MG63 (cell line): ENCODE measurements around the gene CYTH1. TPM values are rescaled to one million over a fixed set of nuclear protein-coding genes. Genes with fewer than 3 reads are reported as not detected.
A peak's percentile ranks its signal among the peaks of the same experiment; 100 is the strongest.
"Not testable (repeated sequence)": the region's sequence is repeated elsewhere in the genome, so short reads cannot be mapped to it uniquely, and the experiment has no call there.

Experiments
- DNase-seq: peaks from one replicate; pipeline ENCODE4 v3.0.0-alpha.2; 2020
- H3K27me3 ChIP-seq: fragments of 250-450 bp; sonication (Bioruptor Pico); 2 replicates; pipeline ENCODE4 v1.5.1; 2020; ENCODE audit warnings: mild to moderate bottlenecking, moderate library complexity
- H3K36me3 ChIP-seq: fragments of 250-450 bp; sonication (Bioruptor Pico); 2 replicates; pipeline ENCODE4 v1.5.1; 2020; ENCODE audit warnings: mild to moderate bottlenecking, moderate library complexity
- H3K4me3 ChIP-seq: fragments of 250-450 bp; sonication (Bioruptor Pico); 2 replicates; pipeline ENCODE4 v1.5.1; 2020; ENCODE audit warnings: mild to moderate bottlenecking, moderate library complexity
- H3K9me3 ChIP-seq: fragments of 250-450 bp; sonication (Bioruptor Pico); 2 replicates; pipeline ENCODE4 v1.5.1; 2020; ENCODE audit warnings: mild to moderate bottlenecking, moderate library complexity
- total RNA-seq: library from RNA; depleted of rRNA; stranded (reverse); fragments of >200 nt; shearing (Covaris generic); gene quantifications from 2 replicates; pipeline ENCODE4 v1.2.3, GENCODE V29; 2014; ENCODE audit warnings: low replicate concordance

The CYTH1 gene
- total RNA-seq, 1 experiment from 2014 or later = 11.2 TPM

DNA sequence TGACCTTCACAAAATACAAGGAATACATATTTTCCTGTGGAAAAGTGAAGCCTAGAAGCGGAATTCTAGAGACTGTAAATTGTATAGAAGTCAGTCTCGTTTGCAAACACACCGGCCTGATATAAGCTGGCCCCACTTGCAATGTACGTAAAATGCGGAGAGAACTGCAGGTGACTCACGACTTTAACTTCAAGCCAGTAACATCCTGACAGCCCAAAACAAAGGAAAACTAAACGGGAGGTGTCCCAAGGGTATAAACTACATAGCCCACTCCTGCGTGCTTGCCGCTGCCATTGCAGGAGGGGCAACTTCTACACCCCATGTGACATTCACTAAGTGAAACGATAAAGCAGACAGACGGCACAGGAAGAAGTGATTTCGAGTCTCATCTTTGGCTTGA, 101.6 kb downstream of the CYTH1 start:
- H3K27me3 ChIP-seq = no peaks in the 10 kb centered on the region
- H3K9me3 ChIP-seq = no peaks in the 10 kb centered on the region
- H3K4me3 ChIP-seq = no peak overlapping the region
- DNase-seq = no peak
- peaks cover 3% of the 10 kb centered on the region; the same call in 1 of the 2 replicates for H3K36me3 ChIP-seq

DNA sequence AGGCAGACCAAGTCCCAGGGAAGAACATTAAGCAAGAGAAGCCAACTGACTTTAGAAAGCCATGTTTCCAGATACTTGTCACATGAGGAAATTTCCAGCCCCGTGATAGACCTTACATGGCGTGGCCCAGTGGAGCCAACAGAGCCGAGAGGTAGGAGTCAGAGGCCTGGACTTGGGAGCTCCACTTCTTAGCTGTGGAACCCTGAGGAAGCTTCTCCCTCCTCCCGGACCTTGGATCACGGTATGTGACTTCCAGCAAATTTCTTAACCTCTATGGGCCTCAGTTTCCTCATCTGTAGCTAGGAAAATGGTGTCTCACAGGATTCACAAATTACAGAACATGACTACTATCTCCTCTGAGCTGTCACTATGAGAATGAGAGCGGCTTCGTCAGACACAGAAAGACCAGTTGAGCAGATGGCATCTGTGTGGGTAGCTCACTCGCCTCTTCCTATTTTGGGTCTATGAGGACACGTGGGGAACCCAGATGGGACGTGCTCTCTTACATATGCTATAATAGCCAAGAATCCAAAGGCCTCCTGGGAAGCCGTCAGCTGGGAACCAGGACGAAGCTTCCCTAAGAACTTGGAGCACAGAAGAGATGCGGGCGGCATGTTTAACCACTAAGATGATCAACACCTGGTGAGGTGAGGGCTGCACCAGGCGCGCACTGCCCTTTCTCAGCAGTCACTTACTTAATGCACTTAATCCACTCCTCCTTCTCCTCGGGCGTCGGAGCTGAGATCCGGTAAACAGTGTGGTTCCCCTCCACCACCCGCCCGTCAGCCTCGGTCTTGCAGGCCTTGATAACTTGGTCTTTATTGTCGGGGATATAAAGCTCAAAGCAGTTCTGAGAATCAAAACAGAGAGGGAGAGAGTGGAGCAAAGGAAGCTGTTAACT, 102.3 kb downstream of the CYTH1 start:
- Histone ChIP-seq H3K9me3 (no peaks in the 10 kb centered on the region), H3K27me3 (no peaks in the 10 kb centered on the region), H3K4me3 (no peak overlapping the region), H3K36me3 (peaks cover 3% of the 10 kb centered on the region; the same call in 1 of the 2 replicates)
- DNase-seq = no peak

DNA sequence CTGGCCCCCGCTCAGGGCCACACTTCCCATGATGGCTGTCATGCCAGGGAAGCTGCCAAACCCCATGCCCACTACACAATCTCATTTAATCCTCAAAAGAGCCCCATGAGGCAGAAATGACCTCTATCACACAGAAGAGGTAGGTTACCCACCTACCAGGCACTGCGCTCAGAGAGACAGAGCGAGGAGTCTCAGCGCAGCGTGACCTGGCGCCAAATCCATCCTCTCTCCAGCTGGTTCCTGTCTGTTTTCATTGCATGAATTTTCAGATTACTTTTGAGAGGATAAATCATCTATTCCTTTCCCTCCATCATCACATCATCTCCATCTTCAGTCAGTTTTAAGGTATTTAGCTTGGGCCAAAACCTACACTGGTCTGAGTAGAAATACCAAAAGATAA, 103.4 kb downstream of the CYTH1 start:
- Histone ChIP-seq H3K27me3 (no peaks in the 10 kb centered on the region), H3K36me3 (peaks cover 3% of the 10 kb centered on the region; the same call in 1 of the 2 replicates), H3K4me3 (no peak overlapping the region), H3K9me3 (no peaks in the 10 kb centered on the region)
- DNase-seq = no peak

DNA sequence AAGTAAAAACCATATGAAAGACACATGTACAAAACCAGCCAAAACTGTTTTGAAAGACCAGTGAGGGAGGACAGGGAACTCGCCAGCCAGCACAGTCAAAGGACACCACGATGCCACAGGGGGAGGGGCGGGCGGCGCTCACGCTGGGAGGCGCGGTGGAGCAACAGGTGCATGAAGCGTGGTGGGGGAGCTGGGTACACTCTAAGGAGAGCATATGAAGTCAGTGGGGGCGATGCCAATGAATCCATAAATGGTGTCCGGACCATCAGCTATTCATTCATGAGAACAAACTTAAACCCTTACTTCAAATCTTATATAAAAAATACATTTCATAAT, 103.9 kb downstream of the CYTH1 start:
- peaks cover 3% of the 10 kb centered on the region; the same call in 1 of the 2 replicates for H3K36me3 ChIP-seq
- H3K27me3 ChIP-seq = no peaks in the 10 kb centered on the region

DNA sequence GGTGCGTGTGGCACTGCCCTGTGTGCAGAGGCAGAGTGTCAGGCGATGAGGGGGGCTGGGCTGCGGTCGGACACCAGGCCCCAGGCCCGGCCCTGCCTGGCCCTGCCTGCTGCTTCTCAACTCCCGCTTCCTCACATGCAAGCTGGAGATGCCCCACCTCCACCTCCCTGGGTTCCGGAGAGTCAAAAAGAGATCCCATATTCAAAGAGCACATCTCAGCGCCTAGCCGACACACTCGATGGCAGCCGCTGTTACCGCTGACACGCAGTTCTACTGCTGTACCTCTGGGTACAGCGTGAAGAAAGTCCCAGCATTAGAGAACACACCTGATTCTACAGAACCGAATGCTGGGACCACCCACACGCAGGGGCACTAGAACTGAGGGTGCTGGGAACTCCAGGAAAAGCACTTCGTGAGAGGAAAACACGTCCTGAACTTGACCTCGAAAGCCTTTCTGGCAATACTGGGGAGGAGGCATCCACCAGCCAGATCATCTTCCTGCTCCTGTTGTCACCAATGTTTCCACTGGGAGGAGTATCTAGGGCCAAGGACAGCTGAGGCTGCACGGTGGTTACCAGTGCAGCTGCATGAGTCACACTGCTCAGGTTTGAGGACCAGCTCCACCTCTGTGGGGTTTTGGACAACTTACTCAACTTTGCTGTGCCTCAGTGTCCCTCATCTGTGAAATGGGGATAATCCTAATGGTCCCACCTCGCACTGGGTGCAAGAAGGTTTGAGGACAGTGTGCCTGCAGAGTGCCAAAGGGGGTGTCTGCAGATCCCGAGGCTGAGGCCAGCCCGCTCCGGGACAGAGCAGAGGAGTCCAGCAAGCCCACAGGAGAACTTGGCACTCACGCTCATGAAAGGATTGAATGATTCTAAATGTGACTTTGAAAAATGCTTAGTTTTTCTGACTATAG, 104.5 kb downstream of the CYTH1 start:
- no peaks in the 10 kb centered on the region for H3K27me3 ChIP-seq
- peaks cover 3% of the 10 kb centered on the region; the same call in 1 of the 2 replicates for H3K36me3 ChIP-seq
- H3K4me3 ChIP-seq = no peak overlapping the region
- no peak for DNase-seq
- H3K9me3 ChIP-seq = no peaks in the 10 kb centered on the region

More for the DNA sequence above, 103.9 kb downstream of the CYTH1 start:
- DNase-seq = no peak
- Histone ChIP-seq H3K4me3 (no peak overlapping the region), H3K9me3 (no peaks in the 10 kb centered on the region)

DNA sequence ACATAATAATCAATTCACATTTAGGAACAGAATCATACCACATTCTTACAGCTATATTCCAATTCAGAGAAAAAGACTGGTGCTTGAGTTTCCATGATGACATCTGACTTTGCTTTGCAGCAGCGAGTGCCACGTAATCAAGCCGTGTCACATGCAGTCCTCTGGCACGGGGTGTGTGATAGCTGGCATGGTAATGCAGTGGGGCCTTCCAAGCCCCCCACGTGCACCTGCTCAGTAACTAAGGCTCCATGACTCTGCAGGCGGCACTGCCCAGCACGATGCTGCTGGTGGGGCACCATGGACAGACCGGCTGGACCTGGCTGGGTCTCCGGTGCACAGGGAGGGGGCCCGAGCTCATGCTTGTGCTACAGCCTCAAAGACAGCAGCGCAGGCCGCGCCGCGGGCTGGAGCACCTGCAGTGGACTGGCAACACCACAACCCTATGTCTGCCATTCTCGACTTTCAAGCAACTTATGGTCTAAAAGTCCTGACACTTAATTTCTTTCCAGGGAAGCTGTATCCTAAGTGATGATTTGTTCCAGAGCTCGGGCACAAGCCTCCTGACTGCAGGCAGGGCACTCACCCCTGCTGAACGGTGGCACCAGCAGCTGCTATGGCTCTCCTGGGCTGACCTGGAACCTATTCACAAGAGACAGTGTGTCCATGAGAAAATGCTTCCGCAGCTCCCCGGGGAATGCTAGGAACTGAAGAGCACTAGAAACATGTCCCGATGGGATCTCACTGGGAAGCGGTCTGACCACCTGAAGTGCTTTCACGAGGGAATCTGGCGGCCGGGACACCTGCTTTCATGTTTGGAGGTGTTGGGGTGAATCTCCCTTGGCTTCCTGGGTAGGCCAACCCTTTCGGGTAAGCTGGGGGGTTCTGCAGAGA, 105.4 kb downstream of the CYTH1 start:
- Histone ChIP-seq H3K27me3 (no peaks in the 10 kb centered on the region), H3K36me3 (peaks cover 3% of the 10 kb centered on the region; the same call in 1 of the 2 replicates), H3K9me3 (no peaks in the 10 kb centered on the region), H3K4me3 (no peak overlapping the region)
- no peak for DNase-seq

DNA sequence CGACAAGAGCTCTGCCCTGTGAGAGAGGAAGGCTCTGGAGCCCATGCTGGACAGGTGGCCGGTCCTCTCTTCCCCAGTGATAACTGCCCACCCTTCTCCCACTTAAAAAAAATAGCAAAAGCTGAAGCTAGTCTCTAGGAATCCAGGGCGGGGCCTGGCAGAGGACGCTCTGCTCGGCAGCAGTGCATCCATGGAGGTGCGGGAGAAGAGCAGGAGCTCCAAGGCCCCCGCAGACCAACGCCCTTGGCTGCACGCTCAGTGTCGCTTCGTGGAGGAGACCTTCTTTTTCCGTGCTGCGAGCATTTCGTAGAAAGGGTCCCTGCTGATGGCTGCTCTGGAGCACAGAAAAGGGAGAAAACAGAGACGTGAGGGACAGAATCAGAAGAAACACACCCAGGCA, 106.2 kb downstream of the CYTH1 start:
- no peaks in the 10 kb centered on the region for H3K27me3 ChIP-seq
- H3K36me3 ChIP-seq = peaks cover 3% of the 10 kb centered on the region; the same call in 1 of the 2 replicates
- no peak overlapping the region for H3K4me3 ChIP-seq
- H3K9me3 ChIP-seq = no peaks in the 10 kb centered on the region
- no peak for DNase-seq

DNA sequence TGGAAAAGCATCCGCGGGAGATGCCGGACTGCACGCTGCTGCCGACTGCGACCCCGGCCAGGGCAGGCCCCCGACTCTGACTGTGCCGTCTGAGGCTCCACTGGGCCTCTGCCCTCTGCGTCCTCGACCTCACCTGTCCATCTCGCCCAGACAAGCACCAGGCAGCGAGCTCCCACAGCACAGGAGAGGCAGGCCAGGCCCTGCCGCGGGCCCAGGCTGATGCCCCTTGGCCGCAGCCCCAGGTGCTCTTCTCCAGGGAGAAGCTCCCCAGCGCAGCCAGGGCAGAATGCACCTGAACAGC, 106.8 kb downstream of the CYTH1 start:
- no peaks in the 10 kb centered on the region for H3K27me3 ChIP-seq

DNA sequence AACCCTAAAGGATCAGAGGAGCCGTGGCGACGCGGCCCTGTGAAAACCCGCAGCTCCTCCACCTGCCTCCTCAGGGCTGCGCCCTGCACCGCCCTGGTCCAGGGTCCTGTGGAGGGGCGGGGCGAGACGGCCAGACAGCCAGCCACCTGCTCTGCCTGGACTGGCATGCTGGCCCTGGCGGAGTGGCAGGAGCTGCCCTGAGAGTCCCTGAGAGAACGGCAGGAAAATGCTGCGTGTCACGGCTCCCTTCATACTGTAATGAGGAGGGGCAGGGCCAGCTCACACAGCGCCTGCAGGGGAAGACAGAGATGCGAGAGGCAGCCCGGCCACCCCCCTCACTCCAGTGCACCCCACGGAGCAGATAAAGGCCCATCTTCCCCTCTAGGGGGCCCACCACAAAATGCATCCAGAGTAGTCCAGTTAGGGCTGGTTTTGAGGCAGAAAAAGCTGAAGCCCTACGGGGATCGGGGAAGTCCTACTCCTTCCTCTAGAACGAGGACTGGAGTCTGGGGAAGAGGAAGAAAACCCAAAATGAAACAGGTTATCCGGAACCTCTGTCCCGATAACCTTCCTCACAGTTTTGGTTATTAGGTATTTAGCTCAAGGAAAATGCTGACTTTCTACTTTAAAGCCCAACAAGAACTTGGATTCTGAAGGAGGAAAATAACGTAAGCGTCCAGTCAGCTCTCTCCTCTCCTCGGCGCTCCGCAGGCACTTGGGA, 107.3 kb downstream of the CYTH1 start:
- no peak for DNase-seq
- no peaks in the 10 kb centered on the region for H3K9me3 ChIP-seq
- H3K27me3 ChIP-seq = no peaks in the 10 kb centered on the region
- no peaks in the 10 kb centered on the region; the same call in 1 of the 2 replicates for H3K36me3 ChIP-seq
- no peak overlapping the region for H3K4me3 ChIP-seq

More for the DNA sequence above, 106.8 kb downstream of the CYTH1 start:
- H3K4me3 ChIP-seq = no peak overlapping the region
- no peak for DNase-seq
- H3K9me3 ChIP-seq = no peaks in the 10 kb centered on the region
- H3K36me3 ChIP-seq = peaks cover 3% of the 10 kb centered on the region; the same call in 1 of the 2 replicates

DNA sequence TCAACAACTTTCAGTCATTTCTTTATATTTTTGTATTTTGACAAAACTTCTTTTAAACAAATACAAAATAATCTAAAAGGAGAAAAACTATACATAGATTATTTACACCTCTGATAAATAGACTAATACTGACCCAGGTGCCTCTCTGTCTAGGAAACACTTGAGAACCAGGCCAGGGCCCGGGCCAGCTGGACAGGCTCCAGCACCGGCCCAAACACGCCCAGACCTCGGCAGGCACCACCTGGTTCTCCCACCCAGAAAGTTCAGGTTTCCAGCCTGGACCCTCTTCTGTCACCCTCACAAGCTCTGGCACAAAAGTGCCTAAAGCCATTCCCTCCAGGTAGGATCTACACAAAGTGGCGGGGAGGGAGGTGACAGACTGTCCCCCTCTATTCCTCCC, 107.9 kb downstream of the CYTH1 start:
- Histone ChIP-seq H3K4me3 (no peak overlapping the region), H3K27me3 (no peaks in the 10 kb centered on the region), H3K9me3 (no peaks in the 10 kb centered on the region), H3K36me3 (no peaks in the 10 kb centered on the region)
- no peak for DNase-seq

DNA sequence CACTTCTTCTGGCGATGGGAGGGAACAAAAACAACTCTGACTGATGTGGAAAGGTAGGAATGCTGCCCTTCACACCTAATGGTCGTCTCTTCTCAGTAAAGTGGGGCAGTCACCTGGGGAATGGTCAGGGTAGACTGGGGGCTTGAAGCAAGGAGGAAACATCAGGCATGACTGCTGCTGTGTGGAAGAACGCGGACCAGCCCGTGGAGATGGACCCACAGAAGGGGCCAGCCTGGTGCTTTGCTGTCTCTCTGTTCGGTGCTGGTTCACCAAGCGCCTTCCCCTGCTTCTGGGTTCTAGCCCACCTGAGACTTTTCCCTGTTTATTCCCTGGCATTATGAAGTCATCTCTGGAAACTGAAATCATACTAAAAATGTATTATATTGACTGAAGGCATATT, 108.7 kb downstream of the CYTH1 start:
- H3K9me3 ChIP-seq = no peaks in the 10 kb centered on the region

DNA sequence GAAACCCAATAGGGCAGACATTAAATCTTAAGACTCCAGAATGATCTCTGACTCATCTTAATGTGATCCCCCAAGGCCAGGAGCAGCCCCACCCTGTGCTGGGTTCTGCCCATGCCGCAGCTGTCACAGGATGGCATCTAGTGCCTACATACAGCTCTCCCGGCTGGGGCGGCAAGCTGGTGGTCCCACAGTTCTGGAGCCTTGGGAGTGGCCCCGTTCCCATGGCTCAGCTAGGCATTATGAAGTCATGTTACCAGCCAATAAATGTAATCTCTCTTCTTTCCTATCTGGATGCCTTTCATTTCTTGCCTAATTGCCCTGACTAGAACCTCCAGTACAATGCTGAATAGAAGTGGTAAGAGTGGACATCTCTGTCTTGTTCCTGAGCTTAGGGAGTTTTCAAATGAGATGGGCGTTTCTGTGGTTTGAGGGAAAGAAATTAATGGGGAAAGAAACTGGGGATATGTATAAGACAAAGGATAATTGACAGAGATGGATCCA, 109.2 kb downstream of the CYTH1 start:
- Histone ChIP-seq H3K9me3 (no peaks in the 10 kb centered on the region), H3K36me3 (no peaks in the 10 kb centered on the region), H3K27me3 (no peaks in the 10 kb centered on the region), H3K4me3 (no peak overlapping the region)
- DNase-seq = peak; percentile 45

More for the DNA sequence above, 108.7 kb downstream of the CYTH1 start:
- Histone ChIP-seq H3K27me3 (no peaks in the 10 kb centered on the region), H3K36me3 (no peaks in the 10 kb centered on the region), H3K4me3 (no peak overlapping the region)
- no peak for DNase-seq

DNA sequence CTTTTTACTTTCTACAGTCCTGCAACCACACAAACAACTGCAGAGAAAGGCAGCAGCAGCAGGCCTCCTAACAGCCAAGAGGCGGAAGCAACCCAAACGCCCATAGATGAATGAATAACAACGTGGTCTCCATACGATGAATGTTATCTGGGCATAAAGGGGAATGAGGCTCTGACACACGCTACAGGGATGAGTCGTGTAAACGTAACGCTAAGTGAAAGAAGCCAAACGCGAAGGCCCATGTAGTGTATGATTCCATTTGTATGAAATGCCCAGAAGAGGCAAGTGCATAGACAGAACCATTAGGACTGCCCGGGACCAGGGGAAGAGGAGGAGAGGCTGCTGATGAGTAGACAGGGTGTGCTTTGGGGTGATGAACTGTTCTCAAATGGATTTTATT, 110.1 kb downstream of the CYTH1 start:
- no peaks in the 10 kb centered on the region for H3K9me3 ChIP-seq
- no peaks in the 10 kb centered on the region for H3K27me3 ChIP-seq
- no peak for DNase-seq
- H3K36me3 ChIP-seq = no peaks in the 10 kb centered on the region
- no peak overlapping the region for H3K4me3 ChIP-seq

DNA sequence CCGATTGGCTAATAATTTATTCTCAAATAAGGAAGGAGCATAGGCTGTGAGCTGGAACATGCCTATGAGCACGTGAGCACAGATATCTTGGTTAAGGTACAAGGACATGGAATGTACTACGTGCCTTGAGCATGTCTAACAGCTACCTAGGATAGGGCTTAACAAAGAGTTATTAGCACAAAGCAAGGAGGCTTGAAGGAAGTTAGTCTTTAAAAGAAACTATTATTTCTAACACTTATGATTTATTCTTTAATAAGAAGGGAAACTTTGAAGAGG, 110.4 kb downstream of the CYTH1 start:
- H3K36me3 ChIP-seq, DNase-seq, H3K9me3 ChIP-seq, H3K4me3 ChIP-seq, H3K27me3 ChIP-seq: not testable (repeated sequence)

DNA sequence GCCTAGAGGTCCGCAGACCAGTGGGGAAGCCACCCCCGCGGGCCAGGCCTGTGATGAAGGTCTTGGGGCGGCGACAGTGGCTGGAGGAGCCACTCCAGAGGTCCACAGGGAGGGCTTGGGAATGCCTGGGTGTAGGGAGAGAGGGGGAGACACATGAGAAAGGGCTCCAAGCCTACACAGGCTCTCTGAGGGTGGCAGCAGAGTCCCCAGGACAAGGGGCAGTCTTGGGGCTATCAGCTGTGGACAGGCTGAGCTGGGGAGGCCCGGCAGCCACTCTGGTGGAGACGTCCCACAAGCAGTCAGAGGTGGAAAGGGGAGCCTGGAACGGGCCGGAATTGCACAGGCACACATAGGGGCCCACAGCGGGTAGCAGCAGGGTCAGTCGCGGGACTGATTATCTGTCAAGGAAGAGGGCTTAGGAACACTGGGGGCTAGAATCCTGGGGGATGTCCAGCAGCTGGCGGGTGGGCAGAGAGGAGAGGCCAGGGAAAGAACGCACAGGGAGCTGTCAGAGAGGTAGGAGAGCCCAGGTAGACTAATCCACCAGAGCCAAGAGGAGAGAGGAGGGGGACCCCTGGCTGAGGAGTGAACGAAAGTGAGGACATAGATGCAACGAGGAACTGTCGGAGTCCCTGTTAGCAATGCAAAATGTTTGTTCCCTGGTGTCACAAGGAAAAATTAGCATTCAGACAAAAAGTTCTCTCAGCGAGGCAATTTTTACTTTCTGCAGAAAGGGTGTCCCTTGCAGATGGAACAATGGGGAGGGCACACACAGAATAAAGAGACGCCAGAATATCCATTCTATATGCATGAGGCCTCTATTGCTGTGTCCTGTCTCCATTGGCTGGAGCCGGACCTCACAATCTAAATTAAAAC, 111.0 kb downstream of the CYTH1 start:
- Histone ChIP-seq H3K9me3 (no peaks in the 10 kb centered on the region), H3K27me3 (no peaks in the 10 kb centered on the region), H3K4me3 (no peak overlapping the region), H3K36me3 (no peaks in the 10 kb centered on the region)
- DNase-seq = no peak
